Suppressor macrophage treated with lipopolysaccharide for 1 hour (primary cell): Measurements from ENCODE around the gene ATP1A1.

ENCODE experiments used
- DNase-seq, 3 donors: peaks; one replicate each; pipeline ENCODE4 v3.0.0-alpha.2; 2020 to 2022

The ATP1A1 gene

DNA sequence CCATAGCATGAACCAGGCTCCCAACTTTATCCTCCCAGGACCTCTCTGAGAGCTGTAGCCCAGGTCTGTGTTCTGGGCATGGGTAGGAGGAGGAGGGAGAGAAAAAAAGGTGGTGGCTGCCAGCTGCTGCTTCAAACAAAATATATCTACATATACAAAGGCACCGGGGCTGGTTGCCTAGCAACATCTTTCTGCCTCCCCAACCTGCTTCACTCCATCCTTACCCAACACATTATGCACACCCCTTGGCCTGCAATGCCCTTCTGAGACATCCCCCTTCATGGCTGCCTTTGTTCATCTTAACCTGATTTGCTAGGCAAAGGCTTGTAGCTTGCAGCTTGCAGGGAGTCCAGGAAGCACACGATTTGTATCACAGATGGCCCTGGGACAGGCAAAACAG lies 27.2 kb upstream of the ATP1A1 start:
- DNase-seq = no peak

DNA sequence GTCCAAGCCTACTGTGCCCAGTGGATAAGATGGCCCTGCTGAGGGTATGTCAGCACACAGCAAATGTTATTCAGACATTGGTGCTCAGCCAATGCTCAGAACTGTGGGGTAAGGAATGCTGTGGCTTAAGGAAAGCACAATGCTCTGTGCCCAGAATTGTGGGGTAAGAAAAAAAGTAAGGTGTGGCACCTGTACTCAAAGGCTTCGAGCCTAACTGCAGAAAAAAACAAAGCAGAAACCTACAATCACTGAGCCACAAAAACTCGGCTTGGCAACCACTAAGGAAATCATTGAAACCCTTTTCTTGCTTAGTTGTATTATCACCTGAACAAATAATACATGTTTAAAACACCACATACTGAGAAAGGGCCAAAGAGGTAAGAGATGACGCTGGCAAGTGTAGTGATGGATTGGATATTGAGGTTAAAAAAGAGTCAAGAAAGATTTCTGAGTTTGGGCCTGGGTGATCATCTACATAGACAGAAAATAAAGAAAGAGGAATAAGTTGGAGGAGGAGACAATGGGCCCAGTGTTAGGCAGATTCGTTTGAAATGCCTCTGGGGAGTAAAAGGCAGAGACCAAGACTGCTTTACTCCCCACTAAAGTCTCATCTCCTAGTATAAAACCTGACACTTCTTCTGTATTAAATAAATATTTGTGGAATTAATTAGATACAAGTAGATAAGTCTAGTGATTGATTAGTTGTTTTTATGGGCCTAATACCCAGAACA lies 25.9 kb upstream of the ATP1A1 start:
- no peak for DNase-seq

DNA sequence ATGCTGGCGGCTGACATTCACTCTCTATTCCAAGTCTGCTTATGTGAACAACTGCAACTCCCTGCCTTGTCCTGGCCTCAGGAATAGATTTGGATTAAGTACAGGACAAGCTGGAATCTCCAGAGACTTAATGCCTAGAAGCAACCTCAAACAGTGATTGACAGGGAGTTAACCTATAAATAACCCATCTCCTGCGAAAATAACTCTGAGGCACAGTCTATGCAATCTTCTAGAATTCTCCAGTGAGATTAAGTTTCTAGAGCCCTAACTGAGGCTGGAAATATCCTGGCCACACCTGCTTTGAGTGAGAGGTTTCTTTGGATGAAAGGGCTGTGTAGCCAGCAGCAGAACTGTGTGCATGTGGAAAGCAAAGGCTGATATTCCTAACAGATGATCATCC lies 25.3 kb upstream of the ATP1A1 start:
- no peak for DNase-seq

DNA sequence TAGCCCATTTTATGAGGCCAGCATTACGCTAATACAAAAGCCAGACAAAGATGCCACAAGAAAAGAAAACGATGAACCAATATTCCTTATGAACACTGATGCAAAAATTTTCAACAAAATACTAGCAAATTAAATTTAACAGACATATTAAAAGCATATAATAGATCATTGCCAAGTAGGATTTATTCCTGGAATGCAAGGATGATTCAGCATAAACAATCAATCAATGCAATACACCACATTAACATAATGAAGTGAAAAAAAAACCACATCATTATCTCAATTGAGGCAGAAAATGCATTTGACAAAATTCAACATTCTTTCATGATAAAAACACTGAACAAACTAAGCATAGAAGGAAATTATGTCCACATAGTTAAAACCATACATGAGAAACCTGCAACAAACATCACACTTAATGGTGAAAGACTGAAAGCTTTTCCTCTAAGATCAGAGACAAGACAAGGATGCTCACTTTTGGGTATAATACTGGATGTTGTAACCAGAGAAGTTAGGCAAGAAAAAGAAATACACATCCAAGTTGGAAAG lies 22.9 kb upstream of the ATP1A1 start:
- DNase-seq = no peak

DNA sequence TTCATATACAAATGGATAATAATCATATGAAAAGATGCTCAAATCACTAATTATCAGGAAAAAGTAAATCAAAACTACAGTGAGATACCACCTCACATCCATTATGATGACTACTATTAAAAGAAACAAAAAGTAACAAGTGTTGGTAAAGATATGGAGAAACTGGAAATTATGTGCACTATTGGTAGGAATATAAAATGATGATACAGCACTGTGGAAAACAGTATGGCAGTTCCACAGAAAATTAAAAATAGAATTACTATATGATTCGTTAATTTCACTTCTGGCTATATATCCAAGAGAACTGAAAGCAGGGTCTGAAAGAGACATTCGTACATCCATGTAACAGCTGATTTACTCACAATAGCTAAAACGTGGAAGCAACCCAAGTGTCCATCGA lies 21.1 kb upstream of the ATP1A1 start:
- DNase-seq = no peak

DNA sequence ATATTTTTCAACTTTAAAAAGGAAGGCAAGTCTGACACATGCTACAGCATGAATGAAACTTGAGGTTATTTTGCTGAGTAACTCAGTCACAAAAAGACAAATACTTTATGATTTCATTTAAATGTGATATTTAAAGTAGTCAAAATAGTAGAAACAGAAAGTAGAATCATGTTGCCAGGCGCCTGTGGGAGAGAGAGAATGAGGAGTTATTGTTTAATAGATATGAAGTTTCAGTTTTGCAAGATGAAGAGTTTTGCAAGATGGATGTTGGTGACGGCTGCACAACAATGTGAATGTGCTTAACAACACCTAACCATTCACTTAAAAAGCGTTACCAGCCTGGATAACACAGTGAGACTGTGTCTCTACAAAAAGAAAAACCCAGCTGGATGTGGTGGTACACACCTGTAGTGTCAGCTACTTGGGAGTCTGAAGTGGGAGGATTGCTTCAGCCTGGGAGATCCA lies 20.7 kb upstream of the ATP1A1 start:
- peak; percentile 34 to 55 (median 35) for DNase-seq

DNA sequence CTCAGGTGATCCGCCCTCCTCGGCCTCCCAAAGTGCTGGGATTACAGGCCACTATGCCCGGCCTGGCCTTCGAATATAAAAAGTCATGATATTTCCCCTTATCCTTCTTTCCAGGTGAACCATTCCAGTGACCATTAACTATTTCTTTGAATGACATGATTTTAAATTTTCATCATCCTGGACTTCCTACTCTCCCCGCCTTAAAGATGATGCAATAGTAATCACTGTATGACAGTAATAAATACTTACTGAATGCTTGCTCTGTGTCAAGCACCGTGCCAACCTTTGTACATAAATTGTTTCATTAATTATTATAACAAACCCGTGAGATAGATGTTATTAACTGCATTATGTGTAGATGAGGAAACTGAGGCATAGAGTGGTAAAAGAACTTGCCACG lies 19.9 kb upstream of the ATP1A1 start:
- DNase-seq = peak in 1 of 3 donors; percentile 42

DNA sequence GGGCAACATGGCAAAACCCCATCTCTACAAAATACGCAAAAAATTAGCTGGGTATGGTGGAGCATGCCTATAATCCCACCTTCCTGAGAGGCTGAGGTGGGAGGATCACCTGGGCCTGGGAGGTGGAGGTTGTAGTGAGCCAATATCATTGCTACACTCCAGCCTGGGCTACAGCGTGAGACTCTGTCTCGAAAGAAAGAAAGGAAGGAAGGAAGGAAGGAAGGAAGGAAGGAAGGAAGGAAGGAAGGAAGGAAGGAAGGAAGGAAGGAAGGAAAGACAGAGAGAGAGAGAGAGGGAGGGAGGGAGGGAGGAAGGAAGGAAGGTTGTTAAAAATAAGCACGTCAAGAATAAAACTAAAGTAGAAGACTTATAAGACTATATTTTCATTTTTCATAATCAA lies 17.0 kb upstream of the ATP1A1 start:
- no peak for DNase-seq

DNA sequence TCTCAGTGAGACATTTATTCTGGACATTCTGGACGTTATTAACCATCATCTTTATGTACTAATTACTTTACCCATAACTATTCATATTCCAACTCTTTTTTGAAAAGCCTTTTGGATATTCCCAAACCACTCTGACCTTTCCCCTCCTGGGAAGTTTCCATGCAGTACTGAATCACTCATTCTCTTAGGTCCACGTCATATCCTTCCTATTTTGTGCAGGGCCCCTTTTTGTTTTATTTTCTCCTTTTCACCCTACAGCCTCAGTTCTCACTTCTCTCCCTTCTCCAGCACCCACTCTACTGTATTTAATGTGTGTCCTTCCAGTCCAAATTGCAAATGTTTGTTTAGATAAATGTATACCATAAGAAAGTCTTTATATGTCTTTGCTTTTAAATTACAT lies 16.4 kb upstream of the ATP1A1 start:
- peak; percentile 51 to 66 (median 64) for DNase-seq

DNA sequence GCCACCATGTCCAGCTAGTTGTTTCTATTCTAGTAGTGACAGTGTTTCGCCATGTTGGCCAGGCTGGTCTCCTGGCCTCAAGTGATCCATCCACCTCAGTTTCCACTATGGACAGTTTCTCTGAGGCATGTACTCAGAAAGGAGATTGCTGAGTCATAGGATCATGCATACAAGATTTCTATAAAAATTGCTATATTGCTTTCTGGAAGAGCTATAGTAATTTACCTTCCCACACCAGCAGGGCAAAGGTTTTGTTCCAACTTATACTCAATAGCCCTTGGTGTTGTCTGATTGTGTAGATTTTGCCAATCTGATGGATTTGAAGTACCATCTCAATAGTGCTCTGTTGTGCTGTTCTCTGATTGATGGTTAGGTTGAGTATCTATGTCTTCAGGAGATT lies 15.6 kb upstream of the ATP1A1 start:
- no peak for DNase-seq

DNA sequence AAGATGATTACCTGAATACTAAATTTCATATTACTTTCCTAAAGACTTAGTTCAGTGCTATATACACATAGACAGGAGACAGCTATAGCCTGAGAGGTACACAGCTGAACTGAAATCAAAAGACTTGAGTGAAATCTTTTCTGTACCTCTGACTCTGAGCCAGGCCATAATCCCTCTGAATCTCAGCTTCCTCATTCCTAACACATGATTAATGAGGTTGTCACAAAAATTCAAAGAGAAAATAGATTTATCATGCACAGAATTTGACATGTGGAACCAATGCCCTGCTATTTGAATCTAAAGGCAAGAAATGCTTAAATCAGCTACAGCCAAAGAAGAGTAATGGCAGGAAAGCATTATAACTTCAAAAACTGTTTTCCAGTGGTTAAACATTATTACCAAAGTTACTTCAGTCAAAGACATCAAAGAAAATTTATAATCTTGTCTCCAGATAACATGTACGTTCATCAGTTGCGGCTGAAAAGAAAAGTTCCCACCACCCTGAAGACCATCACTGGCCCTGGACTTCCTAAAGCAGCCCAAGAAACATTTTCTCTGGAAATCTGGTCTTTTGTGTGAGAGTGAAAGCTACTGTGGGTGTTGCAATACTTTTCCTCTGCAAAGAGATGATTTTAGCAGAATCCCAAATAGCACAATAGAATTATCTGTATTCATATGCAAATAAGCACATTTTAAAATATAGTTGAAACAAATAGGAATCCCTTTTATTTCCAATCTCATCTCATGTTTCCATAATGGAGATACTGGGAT lies 13.8 kb upstream of the ATP1A1 start:
- DNase-seq = peak; percentile 29 to 66 (median 57)

DNA sequence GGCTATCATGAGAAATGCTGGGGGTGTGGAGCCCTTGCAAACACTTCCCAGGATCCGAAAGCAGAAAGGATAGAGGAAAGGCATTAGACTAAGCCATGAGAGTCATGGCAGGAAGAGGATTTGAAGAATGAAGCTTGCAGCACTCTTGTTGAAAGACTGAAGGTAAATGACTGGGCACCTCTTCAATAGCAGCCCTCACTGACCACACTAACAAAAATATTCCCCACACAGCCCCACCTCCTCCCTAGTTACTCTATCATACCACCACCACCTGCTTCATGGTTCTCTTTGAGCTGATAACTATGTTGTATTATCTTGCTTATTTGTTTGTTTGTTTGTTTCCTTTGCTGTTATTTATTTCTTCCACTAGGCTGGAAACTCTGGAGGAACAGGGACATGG lies 13.2 kb upstream of the ATP1A1 start:
- no peak for DNase-seq

DNA sequence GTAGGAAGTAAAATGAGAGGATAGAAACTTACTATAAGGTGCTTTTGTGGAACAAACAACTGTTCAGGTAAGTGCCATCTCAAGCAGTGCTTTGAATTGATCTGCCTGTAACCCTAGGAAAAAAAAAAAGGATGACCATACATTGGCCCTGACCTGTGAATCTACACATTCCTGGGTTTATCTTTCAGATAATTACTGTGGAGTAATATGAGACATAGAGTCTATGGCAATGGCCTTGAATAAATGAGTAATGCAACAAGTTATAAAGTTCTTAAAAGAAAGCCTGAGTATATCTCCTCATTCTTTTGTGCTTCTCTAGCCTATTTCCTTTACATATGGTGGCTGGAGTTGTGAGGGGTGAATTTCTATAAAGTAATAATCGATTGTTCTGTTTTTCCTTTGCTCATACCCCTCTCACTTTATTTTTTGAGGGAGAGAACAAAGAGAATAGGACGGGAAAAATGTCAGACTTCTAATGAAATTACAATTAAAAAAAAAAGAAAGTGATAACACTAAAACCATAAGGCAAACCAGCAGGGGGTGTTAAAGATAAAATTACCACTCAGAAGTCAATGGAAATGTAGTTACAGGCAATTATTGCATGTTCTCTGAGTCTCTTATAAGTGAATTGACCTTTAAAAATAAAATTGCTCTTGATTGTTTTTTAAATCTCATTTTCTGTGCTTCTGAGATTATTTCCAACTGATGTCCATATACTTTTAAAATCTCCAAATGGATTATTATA lies 12.4 kb upstream of the ATP1A1 start:
- peak; percentile 51 to 69 (median 69) for DNase-seq

DNA sequence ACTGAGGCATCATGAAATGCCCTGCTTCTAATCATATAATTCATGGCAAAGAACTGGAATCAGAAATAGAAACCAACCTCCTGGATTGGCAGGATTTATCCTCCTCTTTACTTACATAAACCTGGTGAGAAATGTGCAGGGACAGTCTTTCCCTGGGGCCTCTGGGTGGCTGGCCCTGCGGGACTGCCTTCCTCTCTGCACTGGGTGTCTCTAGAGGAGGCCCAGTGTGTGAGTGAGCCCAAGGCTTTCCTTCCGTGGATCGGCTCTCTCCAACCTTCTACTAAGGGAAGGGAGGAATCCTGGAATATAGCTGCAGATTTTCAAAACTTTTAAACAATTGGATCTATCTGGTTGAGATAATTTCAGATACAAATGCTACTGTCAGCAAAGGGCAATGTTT lies 11.4 kb upstream of the ATP1A1 start:
- DNase-seq = no peak

DNA sequence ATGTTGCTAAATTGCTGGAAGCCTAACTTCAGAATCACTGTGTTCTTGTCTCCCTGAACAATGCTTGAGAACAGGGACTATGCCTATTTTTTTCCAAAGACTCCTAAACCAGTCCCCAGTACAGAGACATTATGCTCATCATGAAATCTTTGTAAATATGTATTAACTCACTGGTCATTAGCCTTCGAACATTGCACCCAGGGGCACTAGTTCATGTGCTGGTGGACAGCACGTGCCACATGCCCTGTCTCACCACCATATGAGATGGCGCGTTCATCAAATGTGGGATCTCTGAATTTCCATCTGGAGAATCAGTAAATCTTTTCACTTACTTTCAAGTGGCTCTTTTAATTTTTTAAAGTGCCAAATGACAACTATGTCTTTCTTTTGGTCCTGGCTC lies 11.0 kb upstream of the ATP1A1 start:
- DNase-seq = no peak

DNA sequence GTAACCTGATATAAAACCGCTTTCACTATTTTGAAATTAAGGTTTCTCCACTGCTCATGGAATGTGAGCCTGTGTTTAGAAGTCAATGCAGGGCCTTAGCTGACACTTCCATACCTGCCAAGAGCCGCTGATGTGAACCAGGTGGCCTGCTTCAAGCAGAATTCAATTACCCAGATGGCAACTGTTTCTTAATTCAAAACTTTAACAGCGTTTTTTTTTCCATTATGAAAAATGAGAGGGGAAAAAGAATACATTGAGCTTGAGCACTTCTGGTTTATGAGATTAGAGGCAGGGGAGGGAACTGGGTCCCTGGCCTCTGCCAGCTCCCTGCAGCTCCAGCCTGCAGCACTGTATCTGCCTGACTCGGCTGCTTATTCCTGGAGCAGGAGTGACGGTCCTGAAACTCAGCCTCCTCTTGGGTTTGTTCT lies 7.7 kb upstream of the ATP1A1 start:
- no peak for DNase-seq

DNA sequence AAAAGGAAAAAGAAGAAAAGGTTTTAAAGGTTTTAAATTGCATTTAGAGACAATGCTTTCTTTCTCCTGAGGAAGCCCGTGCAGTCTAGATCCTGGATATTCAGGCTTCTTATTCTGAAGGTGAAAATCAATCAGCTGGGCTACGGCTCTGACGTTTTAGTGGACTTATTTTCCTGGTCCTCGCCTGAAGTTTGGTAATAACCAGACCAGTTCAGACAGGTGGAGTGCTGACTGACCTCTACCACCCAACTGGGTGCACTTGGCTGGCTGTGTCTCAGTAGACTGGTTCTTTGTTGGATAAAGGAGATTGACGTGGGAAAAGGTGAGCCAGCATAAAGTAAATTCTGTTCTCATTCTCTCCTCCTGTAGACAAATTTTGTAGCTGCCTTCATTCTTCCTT lies 7.2 kb upstream of the ATP1A1 start:
- no peak for DNase-seq

DNA sequence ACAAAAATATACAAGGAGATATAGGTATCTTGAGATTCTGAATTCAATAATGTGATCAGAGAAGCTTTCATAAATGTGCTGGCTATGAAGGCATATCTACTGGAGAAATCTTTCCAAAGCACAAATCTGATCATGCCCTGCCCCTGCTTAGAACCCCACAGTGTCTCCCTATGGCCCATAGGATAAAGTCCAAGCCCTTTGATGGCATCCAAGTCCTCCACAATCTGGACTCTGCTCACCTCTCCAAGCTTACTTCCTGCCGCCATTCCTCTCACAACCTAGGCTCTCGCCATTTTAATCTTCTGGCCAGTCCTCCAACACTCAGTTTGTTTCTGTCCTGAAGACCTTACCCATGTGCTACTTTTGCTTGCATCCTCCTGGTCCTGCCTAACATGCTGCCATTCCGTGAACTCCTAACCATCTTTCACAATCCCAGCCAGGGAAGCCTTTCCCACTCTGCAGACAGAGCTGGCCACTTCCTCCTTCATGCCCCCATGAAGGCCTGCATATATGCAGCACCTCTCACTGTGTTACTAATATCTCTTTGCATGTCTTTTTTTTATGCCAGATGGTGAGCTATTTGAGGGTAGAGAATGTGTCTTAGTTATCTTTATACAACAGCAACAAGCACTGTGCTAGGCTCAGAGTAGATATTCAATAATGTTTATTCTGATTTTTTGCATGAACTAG lies 5.6 kb upstream of the ATP1A1 start:
- DNase-seq = peak in 1 of 3 donors; percentile 29

DNA sequence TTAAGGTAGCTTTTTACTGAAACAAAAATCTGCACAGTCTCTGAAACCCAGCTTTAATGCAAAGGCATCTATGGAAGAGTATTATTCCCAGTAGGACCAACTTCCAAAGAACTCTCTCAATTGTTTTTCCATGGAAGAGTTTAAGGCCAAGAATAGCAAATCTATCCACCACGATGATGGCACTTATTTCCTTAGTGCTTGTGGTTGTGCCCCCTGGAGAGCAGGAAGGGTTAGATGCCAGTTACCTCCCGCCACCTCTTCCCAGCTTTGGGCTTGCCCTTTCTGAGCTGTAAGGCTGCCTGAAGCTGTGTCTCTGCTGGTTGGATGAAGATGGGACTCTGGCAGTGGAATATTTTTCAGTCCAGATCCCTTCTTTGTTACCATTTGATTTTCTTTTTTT lies 4.8 kb upstream of the ATP1A1 start:
- no peak for DNase-seq

DNA sequence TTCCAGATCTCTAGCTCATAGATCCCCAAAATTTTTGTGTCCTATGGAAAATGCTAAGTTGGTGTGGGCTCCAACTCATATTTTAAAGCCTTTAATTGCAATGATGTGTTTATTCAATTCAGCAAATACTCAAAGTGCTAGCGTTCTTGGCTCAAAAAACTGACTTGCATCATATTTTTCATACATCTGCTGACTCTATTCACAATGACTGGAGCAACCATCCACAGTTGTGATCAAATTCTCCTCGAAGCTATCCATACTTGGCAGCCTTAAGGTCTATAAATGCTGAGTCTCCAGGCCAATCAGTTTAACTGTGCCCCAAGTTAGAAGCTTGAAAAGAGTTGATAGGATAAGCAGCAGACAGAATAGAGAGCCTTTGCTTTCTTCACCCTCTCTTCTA lies 2.9 kb upstream of the ATP1A1 start:
- no peak for DNase-seq

DNA sequence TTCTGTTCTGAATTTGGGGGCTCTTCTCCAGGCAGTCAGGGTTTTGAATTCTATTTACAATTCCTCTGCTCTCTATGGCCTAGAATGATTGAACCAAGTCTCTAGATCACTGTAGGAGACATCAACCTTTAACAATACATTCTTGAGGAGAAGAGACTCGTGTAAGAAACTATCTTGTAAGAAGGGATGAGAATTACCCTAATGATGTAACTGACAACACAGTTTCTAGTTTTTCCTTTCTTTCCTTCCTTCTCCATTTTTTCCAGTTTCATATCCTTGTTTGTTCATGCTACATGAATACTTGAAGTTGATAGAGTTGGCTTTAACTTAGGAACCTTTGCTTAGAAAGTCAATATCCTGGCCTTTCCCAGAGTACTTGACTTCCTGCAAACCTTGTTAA lies 1.3 kb upstream of the ATP1A1 start:
- peak; percentile 29 to 71 (median 70) for DNase-seq

DNA sequence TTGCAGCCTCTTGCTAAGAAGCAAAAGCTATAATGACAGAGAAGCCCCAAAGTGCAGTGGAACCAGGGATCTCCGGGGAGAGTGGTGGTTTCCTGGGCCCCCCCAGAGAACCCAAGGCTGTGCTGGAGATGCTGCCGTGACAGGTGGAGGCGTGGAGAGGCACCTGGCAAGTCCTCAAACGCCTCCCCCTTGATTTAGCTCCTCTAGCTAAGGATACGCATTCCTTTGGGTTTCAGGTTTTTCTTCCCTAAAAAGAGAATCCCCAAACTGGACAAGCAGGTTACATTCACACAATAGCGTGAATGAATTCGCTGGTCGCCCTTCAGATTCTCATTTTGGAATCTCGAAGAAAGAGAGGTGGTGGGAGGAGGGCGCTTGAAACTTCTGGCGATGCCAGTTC lies 853 bp upstream of the ATP1A1 start:
- no peak for DNase-seq
